ENCODE data around the gene MMP24OS. TPM values are rescaled to one million over a fixed set of nuclear protein-coding genes. Genes with fewer than 3 reads are reported as not detected.

The MMP24OS gene
- total RNA-seq, 3 donors from 2014 or later: 90.9 to 156 (median 124) TPM

DNA sequence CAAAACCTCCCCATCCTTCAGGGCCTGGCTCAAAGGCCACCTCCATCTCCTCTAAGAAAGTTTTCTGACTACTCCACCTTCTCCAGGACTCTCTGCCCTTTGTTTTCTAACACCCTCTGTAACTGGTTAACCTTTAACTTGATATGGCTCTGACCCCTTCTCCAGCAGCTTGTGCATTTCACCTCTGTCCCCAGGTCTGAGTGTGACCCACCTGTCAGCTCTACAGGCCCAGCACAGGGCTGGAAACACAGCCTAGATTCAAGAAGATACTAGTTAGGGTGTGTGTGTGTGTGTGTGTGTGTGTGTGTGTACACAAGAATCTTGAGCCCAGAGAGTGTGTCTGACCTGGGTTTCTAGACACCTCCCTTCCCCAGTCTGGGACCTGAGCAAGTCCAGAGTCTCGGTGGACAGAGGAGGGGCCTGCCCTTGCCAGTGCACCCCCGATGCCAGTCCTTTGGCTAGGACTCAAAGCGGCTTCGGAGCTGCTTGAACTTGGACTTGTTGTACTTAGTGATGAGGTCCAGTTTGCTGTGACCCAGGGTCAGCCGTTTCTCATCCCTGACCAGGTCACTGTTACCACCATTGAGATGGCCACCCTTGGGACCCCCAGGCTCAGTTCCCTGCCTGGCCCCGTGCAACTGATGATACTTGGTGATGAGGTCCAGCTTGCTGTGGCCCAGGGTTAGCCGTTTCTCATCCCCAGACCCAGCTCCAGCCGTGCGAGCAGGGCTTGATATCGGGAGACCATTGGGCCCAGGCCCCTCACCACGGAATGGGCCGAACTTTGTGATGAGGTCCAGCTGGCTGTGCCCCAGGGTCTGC, 8.4 kb upstream of the MMP24OS start:
- Histone ChIP-seq H3K9me3 (no peaks in the 10 kb centered on the region), H3K4me1 (ENCODE audit: low read depth) (peaks cover 27% of the 10 kb centered on the region), H3K36me3 (ENCODE audit: low read depth) (no peaks in the 10 kb centered on the region), H3K4me3 (no peak overlapping the region)
- TF ChIP-seq, protein P1, sequence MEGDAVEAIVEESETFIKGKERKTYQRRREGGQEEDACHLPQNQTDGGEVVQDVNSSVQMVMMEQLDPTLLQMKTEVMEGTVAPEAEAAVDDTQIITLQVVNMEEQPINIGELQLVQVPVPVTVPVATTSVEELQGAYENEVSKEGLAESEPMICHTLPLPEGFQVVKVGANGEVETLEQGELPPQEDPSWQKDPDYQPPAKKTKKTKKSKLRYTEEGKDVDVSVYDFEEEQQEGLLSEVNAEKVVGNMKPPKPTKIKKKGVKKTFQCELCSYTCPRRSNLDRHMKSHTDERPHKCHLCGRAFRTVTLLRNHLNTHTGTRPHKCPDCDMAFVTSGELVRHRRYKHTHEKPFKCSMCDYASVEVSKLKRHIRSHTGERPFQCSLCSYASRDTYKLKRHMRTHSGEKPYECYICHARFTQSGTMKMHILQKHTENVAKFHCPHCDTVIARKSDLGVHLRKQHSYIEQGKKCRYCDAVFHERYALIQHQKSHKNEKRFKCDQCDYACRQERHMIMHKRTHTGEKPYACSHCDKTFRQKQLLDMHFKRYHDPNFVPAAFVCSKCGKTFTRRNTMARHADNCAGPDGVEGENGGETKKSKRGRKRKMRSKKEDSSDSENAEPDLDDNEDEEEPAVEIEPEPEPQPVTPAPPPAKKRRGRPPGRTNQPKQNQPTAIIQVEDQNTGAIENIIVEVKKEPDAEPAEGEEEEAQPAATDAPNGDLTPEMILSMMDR (IDR thresholded peaks at IDR 0.05): no peak
- ATAC-seq (peak; percentile 42), DNase-seq (peak in 2 of 3 donors; percentile 44 to 58)
- intact Hi-C loops (cut with DNase I, micrococcal nuclease): no loop called here

- DNase-seq: no peak
- TF ChIP-seq, protein P1 (IDR thresholded peaks at IDR 0.05): no peak
- intact Hi-C loops (cut with DNase I, micrococcal nuclease): no loop called here
Observed at GRCh38 chr20:35285806-35286076, 7.8 kb upstream of the MMP24OS start.

GRCh38 chr20:35284992-35285805, 7.3 kb upstream of the MMP24OS start:
- ATAC-seq: peak; percentile 31
- peaks cover 27% of the 10 kb centered on the region for H3K4me1 ChIP-seq (ENCODE audit: low read depth)
- H3K4me3 ChIP-seq: peak overlapping the region; percentile 47
- intact Hi-C loops (cut with DNase I, micrococcal nuclease): no loop called here
- DNase-seq: peak in 1 of 3 donors; percentile 53
- H3K36me3 ChIP-seq (ENCODE audit: low read depth): no peaks in the 10 kb centered on the region
- TF ChIP-seq, protein P1 (IDR thresholded peaks at IDR 0.05): no peak
- no peaks in the 10 kb centered on the region for H3K9me3 ChIP-seq

More at GRCh38 chr20:35285806-35286076, 7.8 kb upstream of the MMP24OS start:
- Histone ChIP-seq H3K4me3 (no peak overlapping the region), H3K36me3 (ENCODE audit: low read depth) (no peaks in the 10 kb centered on the region), H3K9me3 (no peaks in the 10 kb centered on the region), H3K4me1 (ENCODE audit: low read depth) (peaks cover 27% of the 10 kb centered on the region)
- no peak for ATAC-seq

- intact Hi-C loops (cut with DNase I, micrococcal nuclease): no loop called here
Observed at GRCh38 chr20:35284267-35284991, 6.5 kb upstream of the MMP24OS start, which contains the start of gene EIF6. EIF6 (minus strand) TSS chr20:35284772; CDS start chr20:35284487, 285 bp downstream.

More at GRCh38 chr20:35284267-35284991, 6.5 kb upstream of the MMP24OS start, which contains the start of gene EIF6:
- ATAC-seq (peak; percentile 90), DNase-seq (peak; percentile 90 to 92 (median 91))
- no peaks in the 10 kb centered on the region for H3K36me3 ChIP-seq (ENCODE audit: low read depth)
- peaks cover 27% of the 10 kb centered on the region for H3K4me1 ChIP-seq (ENCODE audit: low read depth)
- H3K4me3 ChIP-seq: peak within 1 kb of the TSS; percentile 47
- no peaks in the 10 kb centered on the region for H3K9me3 ChIP-seq
- TF ChIP-seq, protein P1 (IDR thresholded peaks at IDR 0.05): no peak
